Muscle of arm (tissue), 12 donors: ENCODE results near the gene CLK1. TPM values are rescaled to one million over a fixed set of nuclear protein-coding genes. Genes with fewer than 3 reads are reported as not detected.
A peak's percentile ranks its signal among the peaks of the same experiment; 100 is the strongest.

Experiments used
- DNase-seq: peaks from one replicate; pipeline ENCODE4 v3.0.0-alpha.2; 2013
- polyA plus RNA-seq, 12 donors: library from polyadenylated mRNA; unstranded; fragments of 120-200 nt; gene quantifications; one replicate each; pipeline ENCODE4 v1.2.1, GENCODE V29; 2013; ENCODE audit not compliant: insufficient read length in 12 of 12

Gene CLK1
- polyA plus RNA-seq, 12 donors, result 101 to 206 (median 157) TPM; not detected in 1

GRCh38 chr2:200814917-200815316 is 49.5 kb downstream of the CLK1 start:
- no peak for DNase-seq

GRCh38 chr2:200814276-200814815 is 50.1 kb downstream of the CLK1 start:
- no peak for DNase-seq

DNA sequence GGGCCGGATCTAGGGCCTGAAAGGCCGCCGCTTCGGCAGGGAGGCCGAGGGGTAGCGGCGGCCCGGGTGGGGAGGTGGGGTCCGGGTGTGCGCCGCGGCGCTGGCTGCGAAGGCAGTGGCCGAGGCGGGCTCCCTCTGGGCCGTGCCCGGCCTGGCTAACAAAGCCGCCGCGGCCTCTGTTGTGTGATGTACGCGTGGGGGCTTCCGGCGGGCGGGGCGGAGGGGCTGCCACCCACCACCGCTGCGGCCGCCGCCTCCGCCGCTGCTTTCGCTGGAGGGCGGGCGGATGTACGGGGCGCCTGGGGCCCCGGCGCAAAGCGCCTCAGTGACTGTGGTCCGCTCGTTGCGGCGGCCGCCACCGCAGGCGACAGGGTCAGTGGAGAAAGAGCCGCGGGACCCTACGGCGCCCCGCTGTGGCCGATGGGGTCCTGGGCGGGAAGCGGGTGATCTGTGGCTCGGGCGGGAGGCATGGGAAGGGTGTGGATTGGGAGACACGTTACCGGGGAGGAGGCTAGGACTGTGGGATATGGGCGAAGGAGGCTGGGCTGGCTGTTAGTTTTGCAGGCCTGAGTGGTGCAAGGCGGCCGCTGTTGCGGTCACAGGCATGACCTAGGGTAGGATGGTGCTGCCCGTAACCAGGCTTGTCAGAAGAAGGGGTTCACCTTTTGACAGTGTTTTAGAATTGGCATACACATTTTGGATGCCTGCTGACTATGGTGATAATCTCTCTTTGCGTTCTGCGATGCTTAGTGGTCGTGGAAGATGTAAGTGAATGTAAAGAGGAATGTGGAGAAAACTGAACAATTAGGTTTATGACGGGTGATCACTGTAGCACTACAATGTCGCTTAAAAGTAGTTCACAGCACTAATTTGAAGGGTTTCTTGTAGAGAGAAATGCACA is 52.1 kb downstream of the CLK1 start:
- DNase-seq, result peak; percentile 65

DNA sequence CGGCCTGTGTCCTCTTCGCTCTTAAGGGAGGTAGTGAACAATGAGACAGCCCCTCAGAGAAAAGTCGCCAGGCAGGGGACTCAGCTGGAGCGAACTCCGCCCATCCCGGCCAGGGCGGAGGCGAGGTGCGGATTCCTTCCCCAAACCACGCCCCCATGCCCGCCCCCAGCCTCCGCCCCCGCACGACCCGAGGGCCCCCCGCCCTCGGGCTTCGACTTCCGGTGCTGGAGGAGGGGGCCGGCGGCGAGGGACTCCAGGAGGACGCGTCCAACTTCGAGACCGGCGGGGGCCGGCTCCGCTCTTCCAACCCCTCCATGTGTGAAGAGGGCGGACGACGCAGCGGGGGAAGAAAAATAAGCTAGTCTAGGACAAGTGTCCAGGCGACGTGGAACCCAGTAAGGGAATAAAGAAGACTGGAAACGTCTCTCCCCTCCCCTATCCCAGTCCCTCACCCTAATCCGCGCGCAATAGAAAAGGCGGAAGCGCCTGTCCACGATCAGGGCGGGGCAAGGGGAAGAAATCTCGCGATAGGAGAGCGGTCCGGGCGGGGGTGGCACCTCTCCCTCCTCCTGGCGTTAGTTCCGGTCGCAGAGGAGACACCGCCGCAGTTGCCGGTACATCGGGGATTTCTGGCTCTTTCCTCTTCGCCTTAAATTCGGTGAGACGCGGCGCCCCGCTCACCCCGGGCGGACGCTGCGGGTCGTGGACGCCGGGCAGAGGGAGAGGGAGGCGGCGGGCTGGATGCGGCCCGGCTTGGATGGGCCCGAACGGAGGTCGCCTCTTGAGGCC is 52.9 kb downstream of the CLK1 start, which contains the start of gene BZW1:
BZW1 (plus strand) TSS at position 578 of the 789 bp plus-strand sequence. CDS start 1,308 bp downstream, outside the sequence.
- peak; percentile 98 for DNase-seq

DNA sequence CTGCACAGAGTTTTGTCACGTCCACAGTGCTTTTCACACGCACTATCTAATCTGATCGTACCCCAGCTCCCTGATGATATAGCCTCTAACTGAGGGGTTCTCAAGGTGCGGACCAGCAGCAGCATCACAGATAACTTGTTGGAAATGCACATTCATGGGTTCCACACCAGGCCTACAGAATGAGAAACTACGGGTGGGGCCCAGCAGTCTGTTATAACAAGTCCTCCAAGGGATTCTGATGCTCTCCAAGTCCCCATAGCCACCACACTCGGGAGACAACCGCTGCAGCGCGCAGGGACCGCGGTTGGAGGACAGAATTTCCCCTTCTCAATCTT is 53.5 kb downstream of the CLK1 start:
- no peak for DNase-seq

GRCh38 chr2:200810252-200810997 is 54.0 kb downstream of the CLK1 start:
- DNase-seq, result no peak

DNA sequence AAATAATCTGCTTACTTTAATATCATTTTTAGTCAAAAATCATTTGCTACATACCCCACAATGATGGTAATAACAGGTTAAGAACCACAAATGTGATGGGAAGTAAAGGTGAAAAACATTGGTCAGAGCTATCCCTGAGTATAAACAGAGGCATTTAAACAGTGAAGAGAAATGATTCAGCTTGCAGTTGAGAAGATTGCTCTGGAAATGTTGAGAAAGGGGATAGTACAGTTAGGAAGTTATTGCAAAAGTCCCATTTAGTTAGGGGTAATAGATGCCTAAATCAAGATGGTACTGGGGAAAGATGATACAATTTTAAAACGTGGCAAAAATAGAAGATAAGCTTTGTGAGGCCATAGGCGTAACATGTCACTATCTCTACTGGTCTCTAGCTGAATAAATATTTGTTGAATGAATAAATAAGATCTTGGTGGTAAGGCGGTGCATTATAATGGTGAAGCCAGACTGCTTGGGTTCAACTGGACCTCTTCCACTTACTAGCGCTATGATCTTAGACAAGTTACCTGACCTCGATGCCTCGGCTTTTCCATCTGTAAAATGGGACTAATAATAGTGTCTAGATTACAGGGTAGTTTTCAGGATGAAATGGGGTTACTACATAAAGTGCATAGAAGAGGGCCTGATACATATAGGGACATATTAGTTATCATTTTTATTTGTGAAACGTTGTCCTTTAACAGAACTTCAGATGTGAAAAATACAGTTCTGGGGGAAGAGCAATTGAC is 54.8 kb downstream of the CLK1 start:
- DNase-seq, result no peak

Other genes starting within 250 kb of the CLK1 start
- gene BZW1, start 52.7 kb downstream of the CLK1 start, polyA plus RNA-seq, result 100 to 1,000 TPM in 11 of 12 donors, not detected in 1; 105 to 165 (median 132) TPM
- 10 to 100 TPM in 11 of 12 donors, not detected in 1; 22.5 to 83.4 (median 55.6) TPM for gene PPIL3, start 24.4 kb upstream of the CLK1 start, polyA plus RNA-seq
- 10 to 100 TPM in 11 of 12 donors, not detected in 1; 15.0 to 28.6 (median 23.0) TPM for gene NIF3L1, start 24.7 kb upstream of the CLK1 start, polyA plus RNA-seq
- gene ORC2, start 99.0 kb upstream of the CLK1 start, polyA plus RNA-seq, result 10 to 100 TPM in 11 of 12 donors, not detected in 1; 13.5 to 31.7 (median 17.5) TPM
- gene HYCC2, start 207.0 kb upstream of the CLK1 start, polyA plus RNA-seq, result 10 to 100 TPM in 4 of 12 donors, 1 to 10 TPM in 7, not detected in 1; 6.8 to 12.3 (median 9.3) TPM
- 100 to 1,000 TPM in 5 of 12 donors, 10 to 100 TPM in 6, not detected in 1; 47.9 to 114 (median 99.3) TPM for gene NDUFB3, start 207.3 kb upstream of the CLK1 start, polyA plus RNA-seq